A549 (cell line): Measurements from ENCODE around the gene PLD5. TPM values are rescaled to one million over a fixed set of nuclear protein-coding genes. Genes with fewer than 3 reads are reported as not detected.

Experiments used
- ATAC-seq, 2 experiments: fragments of 200-7000 bp in 1 of 2; fragments of >200 bp in 1 of 2; cut with Nextera tagmentation in 1 of 2; cut with Tn5 transposase in 1 of 2; 3 replicates each; pipeline versions ENCODE4 v1.8.0 to v1.9.1; 2018 to 2020; ENCODE audit warnings: mild to moderate bottlenecking in 1 of 2, moderate library complexity in 1 of 2
- CTCF ChIA-PET: fragments of 300-600 bp; sonication (Branson Sonifier 250); formaldehyde crosslinking; extraction: SDS; loops from one replicate; lab custom pipeline; 2021; ENCODE audit warnings: antibody characterized with exemption, inconsistent platforms; lab: Yijun Ruan, JAX
- POLR2A ChIA-PET: fragments of 350-600 bp; formaldehyde crosslinking; extraction: SDS; loops from one replicate; lab custom pipeline; 2021; ENCODE audit warnings: antibody characterized with exemption, inconsistent platforms; lab: Yijun Ruan, JAX
- DNase-seq, 2 experiments: peaks; one replicate each; pipeline versions ENCODE4 v3.0.0 to v3.0.0-alpha.2; 2011 to 2016; ENCODE audit warnings: low read depth in 1 of 2, low spot score in 1 of 2
- FAIRE-seq: peaks from 2 replicates; lab custom pipeline; 2011; peaks lifted over from hg19 to GRCh38; lab: Jason Lieb, UNC
- H3K27ac ChIP-seq, 2 experiments: fragments of >200 bp; sonication (Bioruptor Twin); formaldehyde crosslinking; 3 replicates each; pipeline ENCODE4 v1.5.1; 2016 to 2017
- H3K4me1 ChIP-seq: fragments of >200 bp; sonication (Bioruptor Twin); formaldehyde crosslinking; 3 replicates; pipeline ENCODE4 v1.6.1; 2016
- H3K4me2 ChIP-seq: fragments of >200 bp; sonication (Bioruptor Twin); formaldehyde crosslinking; 3 replicates; pipeline ENCODE4 v1.6.1; 2016
- H3K4me3 ChIP-seq: fragments of >200 bp; sonication (Bioruptor Twin); formaldehyde crosslinking; 3 replicates; pipeline ENCODE4 v1.5.1; 2016
- H3K9me3 ChIP-seq: fragments of >200 bp; sonication (Bioruptor Twin); formaldehyde crosslinking; 3 replicates; pipeline ENCODE4 v1.6.1; 2016
- CBX2 ChIP-seq: fragments of 200-600 bp; sonication (generic); IDR thresholded peaks from 2 replicates; pipeline ENCODE4 v1.6.1; 2016; ENCODE audit warnings: low read depth, mild to moderate bottlenecking, borderline replicate concordance
- CBX8 ChIP-seq: fragments of 200-600 bp; sonication (generic); IDR thresholded peaks from 2 replicates; pipeline ENCODE4 v1.6.1; 2016
- CEBPB ChIP-seq, 2 experiments: fragments of >200 bp in 1 of 2; sonication (Bioruptor Twin) in 1 of 2; formaldehyde crosslinking in 1 of 2; IDR thresholded peaks; 2 replicates each; pipeline ENCODE4 v1.6.1; 2012 to 2016
- EHMT2 ChIP-seq: fragments of 200-600 bp; sonication (generic); IDR thresholded peaks from 2 replicates; pipeline ENCODE4 v1.6.1; 2016; ENCODE audit warnings: antibody characterized with exemption, low read depth, mild to moderate bottlenecking, moderate library complexity
- EP300 ChIP-seq, 2 experiments: fragments of >200 bp; sonication (Bioruptor Twin); formaldehyde crosslinking; IDR thresholded peaks; 2 replicates in 1 of 2; 3 replicates in 1 of 2; pipeline ENCODE4 v1.6.1; 2016 to 2017
- GATA3 ChIP-seq: IDR thresholded peaks from 2 replicates; pipeline ENCODE4 v1.6.1; 2012; ENCODE audit warnings: borderline replicate concordance
- HEYL ChIP-seq: fragments of 250-450 bp; sonication (Bioruptor Pico); IDR thresholded peaks from 2 replicates; pipeline ENCODE4 v1.8.0; 2021; ENCODE audit warnings: mild to moderate bottlenecking, moderate library complexity
- NFE2L2 ChIP-seq: fragments of 150-350 bp; conservative IDR thresholded peaks from 2 replicates; pipeline ENCODE4 v1.6.1; 2014; ENCODE audit warnings: low read length
- NPAS2 ChIP-seq: fragments of 250-450 bp; sonication (Bioruptor Pico); IDR thresholded peaks from 2 replicates; pipeline ENCODE4 v1.8.0; 2022; ENCODE audit warnings: mild to moderate bottlenecking, moderate library complexity, borderline replicate concordance
- RAD21 ChIP-seq, 2 experiments: fragments of >200 bp in 1 of 2; sonication (Bioruptor Twin) in 1 of 2; formaldehyde crosslinking in 1 of 2; IDR thresholded peaks in 1 of 2; conservative IDR thresholded peaks in 1 of 2; 2 replicates in 1 of 2; 3 replicates in 1 of 2; pipeline ENCODE4 v1.6.1; 2012 to 2018; ENCODE audit warnings: inconsistent platforms in 1 of 2
- RARB ChIP-seq: fragments of 250-450 bp; sonication (Bioruptor Pico); IDR thresholded peaks from 2 replicates; pipeline ENCODE4 v1.8.0; 2021; ENCODE audit warnings: mild to moderate bottlenecking, moderate library complexity
- REST ChIP-seq: fragments of 200-600 bp; sonication (generic); IDR thresholded peaks from 2 replicates; pipeline ENCODE4 v1.6.1; 2016; ENCODE audit warnings: antibody characterized with exemption, mild to moderate bottlenecking, moderate library complexity
- RFX5 ChIP-seq: fragments of 450-650 bp; IDR thresholded peaks from 2 replicates; pipeline ENCODE4 v1.7.1; 2014; ENCODE audit warnings: antibody characterized with exemption, mild to moderate bottlenecking, moderate library complexity
- ZNF302 ChIP-seq: fragments of 250-450 bp; sonication (Bioruptor Pico); IDR thresholded peaks from 2 replicates; pipeline ENCODE4 v1.9.0; 2021; ENCODE audit warnings: inconsistent platforms, mild to moderate bottlenecking, moderate library complexity
- WGBS: methylation state at CpG from one replicate; pipeline ENCODE4 v1.1.6; 2017; ENCODE audit errors: missing lambda C conversion rate; 5-methylcytosine and 5-hydroxymethylcytosine counted together
- polyA plus RNA-seq, 4 experiments: library from polyadenylated mRNA; depleted of rRNA in 3 of 4; stranded (reverse); fragments of >200 nt; fragmentation: RNase III in 1 of 4; extraction: RNeasy Plus Mini Kit Qiagen cat#74134 plus additional on column Dnase treatment in 1 of 4; gene quantifications; 2 replicates in 3 of 4; 3 replicates in 1 of 4; pipeline ENCODE4 v1.2.3, GENCODE V29; 2011 to 2017
- TF ChIP-seq, protein P1 (sequence below): fragments of >200 bp; sonication (Bioruptor Twin); formaldehyde crosslinking; IDR thresholded peaks from 3 replicates; pipeline ENCODE4 v1.6.1; 2016
- TF ChIP-seq, protein P2 (sequence below): fragments of >200 bp; sonication (Bioruptor Twin); formaldehyde crosslinking; IDR thresholded peaks from 3 replicates; pipeline ENCODE4 v1.5.1; 2016

Gene PLD5
- polyA plus RNA-seq, 2 of the 4 experiments (the other 2 are of a cell fraction) = 1.5 to 1.7 TPM

DNA sequence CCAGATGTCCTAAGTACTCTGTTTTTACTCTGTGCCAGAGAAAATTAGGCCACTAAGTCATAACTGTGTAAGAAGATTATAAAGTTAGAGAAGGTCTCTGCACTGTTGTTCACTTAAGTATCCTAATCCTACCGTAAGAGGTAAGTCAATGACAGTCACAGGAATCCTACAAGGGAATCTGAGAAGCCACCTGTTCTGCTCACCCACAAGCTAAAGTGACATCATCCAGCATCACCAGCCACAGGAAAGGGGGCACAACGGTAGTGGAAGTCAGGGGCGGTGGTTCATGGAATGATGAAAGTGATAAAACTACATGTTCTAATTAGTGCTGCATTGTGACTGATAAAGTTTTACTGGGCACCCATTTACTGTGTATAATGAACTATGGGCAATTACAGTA, 92.7 kb downstream of the PLD5 start (continued):
- TF ChIP-seq RAD21 (conservative IDR thresholded peaks at IDR 0.05 in 1 of 2, IDR thresholded peaks at IDR 0.05 in 1 of 2) = no peak
- TF ChIP-seq HEYL (CRISPR knock-in tag) = no peak
- no peak for TF ChIP-seq RFX5
- TF ChIP-seq GATA3 = no peak

DNA sequence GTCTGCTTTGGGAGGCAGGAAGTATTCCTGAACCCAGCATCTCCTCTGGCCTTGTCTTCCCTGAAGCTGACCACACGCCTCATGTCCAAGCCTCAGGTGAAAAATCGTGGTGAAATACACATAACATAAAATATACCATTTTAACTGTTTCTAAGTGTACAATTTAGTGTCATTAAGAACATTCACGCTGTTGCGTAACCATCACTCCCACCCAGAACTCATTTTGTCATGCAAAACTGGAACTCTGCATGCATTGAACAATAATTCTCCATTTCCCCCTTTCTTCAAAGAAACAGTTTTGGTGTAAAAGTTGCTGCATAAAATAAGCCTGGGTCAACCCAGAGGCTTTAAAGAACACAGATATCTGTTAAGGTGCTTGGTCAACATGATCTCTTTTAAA, 93.5 kb downstream of the PLD5 start:
- no peak for ATAC-seq
- POLR2A ChIA-PET = no interaction called here
- H3K4me3 ChIP-seq = no peak overlapping the region
- CTCF ChIA-PET = interaction anchor here (0.9 to 2.4 kb wide), 2 partner anchors 22 to 24 kb away, joined by 3 to 6 read pairs; no protein-coding TSS in a partner anchor
- no peak for TF ChIP-seq RAD21 (conservative IDR thresholded peaks at IDR 0.05 in 1 of 2, IDR thresholded peaks at IDR 0.05 in 1 of 2)
- TF ChIP-seq NPAS2 = no peak
- no peak for TF ChIP-seq REST
- TF ChIP-seq, all 56 proteins: peak for 0
- no peak for DNase-seq
- FAIRE-seq = no peak
- H3K4me2 ChIP-seq = no peak overlapping the region
- 37% methylated on average over 4 of the region's 4 CpGs for WGBS
- H3K9me3 ChIP-seq = no peaks in the 10 kb centered on the region
- no peaks in the 10 kb centered on the region for H3K4me1 ChIP-seq
- no peak overlapping the region for H3K27ac ChIP-seq

- CTCF ChIA-PET = no interaction called here
- POLR2A ChIA-PET = no interaction called here
- 68% methylated on average over 8 of the region's 8 CpGs for WGBS
- no peaks in the 10 kb centered on the region for H3K4me1 ChIP-seq
- TF ChIP-seq CBX8 (no peak), CEBPB (IDR thresholded peaks at IDR 0.05) (no peak), NFE2L2 (no peak), EP300 (IDR thresholded peaks at IDR 0.05) (no peak), ZNF302 (CRISPR knock-in tag) (no peak), RARB (CRISPR knock-in tag) (no peak), CBX2 (no peak), EHMT2 (no peak), GATA3 (no peak)
- TF ChIP-seq, protein P1, sequence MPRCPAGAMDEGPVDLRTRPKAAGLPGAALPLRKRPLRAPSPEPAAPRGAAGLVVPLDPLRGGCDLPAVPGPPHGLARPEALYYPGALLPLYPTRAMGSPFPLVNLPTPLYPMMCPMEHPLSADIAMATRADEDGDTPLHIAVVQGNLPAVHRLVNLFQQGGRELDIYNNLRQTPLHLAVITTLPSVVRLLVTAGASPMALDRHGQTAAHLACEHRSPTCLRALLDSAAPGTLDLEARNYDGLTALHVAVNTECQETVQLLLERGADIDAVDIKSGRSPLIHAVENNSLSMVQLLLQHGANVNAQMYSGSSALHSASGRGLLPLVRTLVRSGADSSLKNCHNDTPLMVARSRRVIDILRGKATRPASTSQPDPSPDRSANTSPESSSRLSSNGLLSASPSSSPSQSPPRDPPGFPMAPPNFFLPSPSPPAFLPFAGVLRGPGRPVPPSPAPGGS = no peak
- TF ChIP-seq, protein P2, sequence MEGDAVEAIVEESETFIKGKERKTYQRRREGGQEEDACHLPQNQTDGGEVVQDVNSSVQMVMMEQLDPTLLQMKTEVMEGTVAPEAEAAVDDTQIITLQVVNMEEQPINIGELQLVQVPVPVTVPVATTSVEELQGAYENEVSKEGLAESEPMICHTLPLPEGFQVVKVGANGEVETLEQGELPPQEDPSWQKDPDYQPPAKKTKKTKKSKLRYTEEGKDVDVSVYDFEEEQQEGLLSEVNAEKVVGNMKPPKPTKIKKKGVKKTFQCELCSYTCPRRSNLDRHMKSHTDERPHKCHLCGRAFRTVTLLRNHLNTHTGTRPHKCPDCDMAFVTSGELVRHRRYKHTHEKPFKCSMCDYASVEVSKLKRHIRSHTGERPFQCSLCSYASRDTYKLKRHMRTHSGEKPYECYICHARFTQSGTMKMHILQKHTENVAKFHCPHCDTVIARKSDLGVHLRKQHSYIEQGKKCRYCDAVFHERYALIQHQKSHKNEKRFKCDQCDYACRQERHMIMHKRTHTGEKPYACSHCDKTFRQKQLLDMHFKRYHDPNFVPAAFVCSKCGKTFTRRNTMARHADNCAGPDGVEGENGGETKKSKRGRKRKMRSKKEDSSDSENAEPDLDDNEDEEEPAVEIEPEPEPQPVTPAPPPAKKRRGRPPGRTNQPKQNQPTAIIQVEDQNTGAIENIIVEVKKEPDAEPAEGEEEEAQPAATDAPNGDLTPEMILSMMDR = no peak
- H3K4me3 ChIP-seq = no peak overlapping the region
- no peak overlapping the region for H3K4me2 ChIP-seq
- no peaks in the 10 kb centered on the region for H3K9me3 ChIP-seq
- no peak overlapping the region for H3K27ac ChIP-seq
- no peak for FAIRE-seq
- DNase-seq = no peak
- no peak for ATAC-seq
Measured at GRCh38 chr1:242428399-242429190, 95.9 kb downstream of the PLD5 start.
